SK-N-SH (cell line): ENCODE measurements around the gene OPCML. TPM values are rescaled to one million over a fixed set of nuclear protein-coding genes. Genes with fewer than 3 reads are reported as not detected.

Experiments used
- CTCF ChIA-PET: fragments of 300-600, 350-600 bp; formaldehyde crosslinking; extraction: SDS; loops from one replicate; lab custom pipeline; 2021; lab: Yijun Ruan, JAX
- POLR2A ChIA-PET: fragments of 350-600 bp; sonication (Branson Sonifier 250); formaldehyde crosslinking; extraction: SDS; loops from one replicate; lab custom pipeline; 2020; ENCODE audit warnings: antibody characterized with exemption, inconsistent platforms; lab: Yijun Ruan, JAX
- DNase-seq: peaks from one replicate; pipeline ENCODE4 v3.0.0; 2012
- H2AFZ ChIP-seq: fragments of 200-600 bp; sonication (generic); 2 replicates; pipeline ENCODE4 v1.8.1; 2016; ENCODE audit warnings: antibody characterized with exemption, mild to moderate bottlenecking, low read depth
- H3F3A ChIP-seq: fragments of 200-600 bp; sonication (generic); replicated peaks from 2 replicates; pipeline ENCODE3; 2016; ENCODE audit warnings: antibody characterized with exemption, mild to moderate bottlenecking; ENCODE audit not compliant: insufficient read depth
- H3K27ac ChIP-seq, 2 experiments: fragments of 200-500 bp in 1 of 2; fragments of 200-600 bp in 1 of 2; sonication (Bioruptor generic) in 1 of 2; sonication (generic), shearing (Covaris generic) in 1 of 2; 2 replicates each; pipeline versions ENCODE4 v1.5.1 to v1.6.1; 2014 to 2016; ENCODE audit warnings: low read depth in 2 of 2, inconsistent platforms in 1 of 2, low read length in 1 of 2, mild to moderate bottlenecking in 1 of 2, mixed read lengths in 1 of 2
- H3K27me3 ChIP-seq: fragments of 200-600 bp; sonication (generic), shearing (Covaris generic); 2 replicates; pipeline ENCODE4 v1.6.1; 2016; ENCODE audit warnings: mixed run types; ENCODE audit not compliant: insufficient read depth
- H3K36me3 ChIP-seq, 2 experiments: fragments of 200-500 bp in 1 of 2; fragments of 200-600 bp in 1 of 2; sonication (Bioruptor generic) in 1 of 2; sonication (generic) in 1 of 2; replicated peaks in 1 of 2; 2 replicates each; pipeline versions ENCODE3 to v1.5.1; 2014 to 2016; ENCODE audit warnings: low read length in 1 of 2, mild to moderate bottlenecking in 1 of 2; ENCODE audit not compliant: insufficient read depth in 2 of 2, control insufficient read depth in 1 of 2
- H3K4me1 ChIP-seq, 2 experiments: fragments of 200-500 bp in 1 of 2; fragments of 200-600 bp in 1 of 2; sonication (Bioruptor generic) in 1 of 2; sonication (generic), shearing (Covaris generic) in 1 of 2; 2 replicates each; pipeline versions ENCODE4 v1.5.1 to v1.6.1; 2014 to 2016; ENCODE audit warnings: low read depth in 1 of 2, low read length in 1 of 2, mixed run types in 1 of 2; ENCODE audit not compliant: insufficient read depth in 2 of 2, control insufficient read depth in 1 of 2
- H3K4me2 ChIP-seq: fragments of 200-600 bp; sonication (generic), shearing (Covaris generic); 2 replicates; pipeline ENCODE4 v1.6.1; 2017; ENCODE audit warnings: mixed run types
- H3K4me3 ChIP-seq, 2 experiments: fragments of 200-500 bp in 1 of 2; fragments of 200-600 bp in 1 of 2; sonication (Bioruptor generic) in 1 of 2; sonication (generic), shearing (Covaris generic) in 1 of 2; 2 replicates each; pipeline versions ENCODE4 v1.5.1 to v1.8.1; 2014 to 2016; ENCODE audit warnings: low read depth in 2 of 2, inconsistent platforms in 1 of 2, low read length in 1 of 2, mild to moderate bottlenecking in 1 of 2, mixed read lengths in 1 of 2, moderate library complexity in 1 of 2
- H3K79me2 ChIP-seq: fragments of 200-600 bp; sonication (generic); 2 replicates; pipeline ENCODE4 v1.8.1; 2017; ENCODE audit warnings: mild to moderate bottlenecking; ENCODE audit not compliant: insufficient read depth
- H3K9ac ChIP-seq: fragments of 200-600 bp; sonication (generic); 2 replicates; pipeline ENCODE4 v1.6.1; 2017; ENCODE audit warnings: mixed run types
- H3K9me2 ChIP-seq: fragments of 200-600 bp; sonication (generic); 2 replicates; pipeline ENCODE4 v1.6.1; 2017; ENCODE audit warnings: mixed run types
- H3K9me3 ChIP-seq: fragments of 200-600 bp; sonication (generic); 2 replicates; pipeline ENCODE4 v1.6.1; 2017; ENCODE audit warnings: mixed run types, mild to moderate bottlenecking, moderate library complexity
- H4K20me1 ChIP-seq: fragments of 200-600 bp; sonication (generic); 2 replicates; pipeline ENCODE4 v1.6.1; 2017; ENCODE audit warnings: mild to moderate bottlenecking, mixed run types; ENCODE audit not compliant: insufficient read depth
- CHD2 ChIP-seq: fragments of 150-350 bp; IDR thresholded peaks from 2 replicates; pipeline ENCODE4 v1.6.1; 2018; ENCODE audit warnings: low read length; ENCODE audit not compliant: partially characterized antibody
- EP300 ChIP-seq, 2 experiments: IDR thresholded peaks; 2 replicates each; pipeline versions ENCODE4 v1.4.0 to v1.6.1; 2012; ENCODE audit warnings: borderline replicate concordance in 1 of 2, low read depth in 1 of 2, low read length in 1 of 2
- FOXM1 ChIP-seq: IDR thresholded peaks from 2 replicates; pipeline ENCODE4 v1.4.0; 2012; ENCODE audit warnings: low read depth, mild to moderate bottlenecking
- GABPA ChIP-seq: IDR thresholded peaks from 2 replicates; pipeline ENCODE4 v1.4.0; 2012; ENCODE audit warnings: low read depth, mild to moderate bottlenecking
- GATA2 ChIP-seq: sonication (generic); formaldehyde crosslinking; IDR thresholded peaks from 2 replicates; pipeline ENCODE4 v1.5.0; 2020; ENCODE audit warnings: mild to moderate bottlenecking, missing genetic modification reagents
- MEF2A ChIP-seq: IDR thresholded peaks from 2 replicates; pipeline ENCODE4 v1.4.0; 2012; ENCODE audit warnings: low read depth, borderline replicate concordance
- MXI1 ChIP-seq: IDR thresholded peaks from 2 replicates; pipeline ENCODE4 v1.6.1; 2012; ENCODE audit warnings: mild to moderate bottlenecking, low read depth, low read length, improper control_type of control experiment
- NFIC ChIP-seq: IDR thresholded peaks from 2 replicates; pipeline ENCODE4 v1.4.0; 2012; ENCODE audit warnings: borderline replicate concordance
- POLR2AphosphoS5 ChIP-seq: IDR thresholded peaks from 2 replicates; pipeline ENCODE4 v1.6.1; 2012; ENCODE audit warnings: low read depth, low read length
- RCOR1 ChIP-seq: fragments of 150-350 bp; IDR thresholded peaks from 2 replicates; pipeline ENCODE4 v1.6.1; 2017; ENCODE audit warnings: antibody characterized with exemption, low read length
- RXRA ChIP-seq: IDR thresholded peaks from 2 replicates; pipeline ENCODE4 v1.4.0; 2012; ENCODE audit warnings: low read depth, mild to moderate bottlenecking, borderline replicate concordance
- SIN3A ChIP-seq: IDR thresholded peaks from 2 replicates; pipeline ENCODE4 v1.6.1; 2012; ENCODE audit warnings: low read depth, mild to moderate bottlenecking, low read length, moderate library complexity, borderline replicate concordance
- TAF1 ChIP-seq: IDR thresholded peaks from 2 replicates; pipeline ENCODE4 v1.6.1; 2012; ENCODE audit warnings: low read depth, mild to moderate bottlenecking, low read length, moderate library complexity, borderline replicate concordance
- TCF12 ChIP-seq: IDR thresholded peaks from 2 replicates; pipeline ENCODE4 v1.4.0; 2012
- WGBS: methylation state at CpG from one replicate; pipeline ENCODE4 v1.1.6; 2017; ENCODE audit warnings: low lambda C conversion rate; 5-methylcytosine and 5-hydroxymethylcytosine counted together
- polyA plus RNA-seq, 3 experiments: library from polyadenylated mRNA; depleted of rRNA; stranded (reverse); fragments of >200 nt; gene quantifications; 2 replicates each; pipeline ENCODE4 v1.2.3, GENCODE V29; 2012
- TF ChIP-seq, protein P1 (sequence below): IDR thresholded peaks from 2 replicates; pipeline ENCODE4; 2012
- TF ChIP-seq, protein P2 (sequence below): fragments of 150-350 bp; IDR thresholded peaks from 2 replicates; pipeline ENCODE4 v1.6.1; 2017; ENCODE audit warnings: antibody characterized with exemption, low read length, low read depth, borderline replicate concordance
- TF ChIP-seq, protein P3 (sequence below): IDR thresholded peaks from 2 replicates; pipeline ENCODE4 v1.6.1; 2012; ENCODE audit warnings: mild to moderate bottlenecking, low read depth, low read length, moderate library complexity
- TF ChIP-seq, protein P4 (sequence below): IDR thresholded peaks from 2 replicates; pipeline ENCODE4 v1.4.0; 2012; ENCODE audit warnings: low read depth, borderline replicate concordance
- TF ChIP-seq, protein P5 (sequence below): IDR thresholded peaks from 2 replicates; pipeline ENCODE4 v1.4.0; 2012; ENCODE audit warnings: low read depth

Gene OPCML
- polyA plus RNA-seq, 1 of the 3 experiments (the other 2 are of a cell fraction) = not detected

DNA sequence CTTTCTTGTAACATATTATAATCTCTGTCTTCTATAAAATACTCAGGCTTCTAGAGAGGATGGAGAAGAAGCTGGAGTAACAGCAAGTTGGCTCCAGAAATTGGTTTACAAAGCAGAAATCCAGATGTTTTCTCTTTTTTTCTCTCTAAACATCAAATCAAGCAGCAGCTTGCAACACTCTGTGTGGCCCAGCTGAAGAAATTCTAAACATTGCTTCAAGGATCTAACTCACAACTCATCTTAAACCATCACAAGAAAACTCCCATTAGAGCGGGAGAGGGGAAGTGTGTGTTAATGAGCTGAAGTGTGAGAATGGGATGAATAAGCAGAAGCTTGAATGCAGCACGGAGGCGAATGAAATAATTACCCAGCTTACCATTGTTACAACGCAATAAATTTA lies 146.5 kb downstream of the OPCML start:
- Histone ChIP-seq H4K20me1 (no peaks in the 10 kb centered on the region), H3K36me3 (no peaks in the 10 kb centered on the region), H3K4me2 (no peak overlapping the region), H3K4me1 (no peaks in the 10 kb centered on the region; a peak in 2 of 4 replicates), H3K79me2 (no peaks in the 10 kb centered on the region), H3K9ac (no peak overlapping the region), H3K27me3 (no peaks in the 10 kb centered on the region), H3K27ac (no peak overlapping the region), H3K9me2 (no peaks in the 10 kb centered on the region), H3K4me3 (no peak overlapping the region), H3K9me3 (no peaks in the 10 kb centered on the region), H2AFZ (no peak overlapping the region), H3F3A (no peaks in the 10 kb centered on the region)
- WGBS = 14% methylated on average over 4 of the region's 4 CpGs
- CTCF ChIA-PET = interaction anchor here (1.0 to 1.1 kb wide), 3 partner anchors 38 to 436 kb away, joined by 3 to 5 read pairs (median 3); no protein-coding TSS in a partner anchor
- POLR2A ChIA-PET = no interaction called here
- TF ChIP-seq RXRA (no peak), RCOR1 (no peak), GATA2 (CRISPR knock-in tag) (no peak), TCF12 (no peak), EP300 (IDR thresholded peaks at IDR 0.05; ENCODE audit: borderline replicate concordance in 1 of 2, low read depth in 1 of 2, low read length in 1 of 2) (no peak), FOXM1 (no peak), TAF1 (no peak), MXI1 (no peak), SIN3A (no peak), POLR2AphosphoS5 (no peak), GABPA (no peak), CHD2 (no peak), MEF2A (no peak), NFIC (no peak)
- TF ChIP-seq, protein P1, sequence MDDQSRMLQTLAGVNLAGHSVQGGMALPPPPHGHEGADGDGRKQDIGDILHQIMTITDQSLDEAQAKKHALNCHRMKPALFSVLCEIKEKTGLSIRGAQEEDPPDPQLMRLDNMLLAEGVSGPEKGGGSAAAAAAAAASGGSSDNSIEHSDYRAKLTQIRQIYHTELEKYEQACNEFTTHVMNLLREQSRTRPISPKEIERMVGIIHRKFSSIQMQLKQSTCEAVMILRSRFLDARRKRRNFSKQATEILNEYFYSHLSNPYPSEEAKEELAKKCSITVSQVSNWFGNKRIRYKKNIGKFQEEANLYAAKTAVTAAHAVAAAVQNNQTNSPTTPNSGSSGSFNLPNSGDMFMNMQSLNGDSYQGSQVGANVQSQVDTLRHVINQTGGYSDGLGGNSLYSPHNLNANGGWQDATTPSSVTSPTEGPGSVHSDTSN = no peak
- TF ChIP-seq, protein P2, sequence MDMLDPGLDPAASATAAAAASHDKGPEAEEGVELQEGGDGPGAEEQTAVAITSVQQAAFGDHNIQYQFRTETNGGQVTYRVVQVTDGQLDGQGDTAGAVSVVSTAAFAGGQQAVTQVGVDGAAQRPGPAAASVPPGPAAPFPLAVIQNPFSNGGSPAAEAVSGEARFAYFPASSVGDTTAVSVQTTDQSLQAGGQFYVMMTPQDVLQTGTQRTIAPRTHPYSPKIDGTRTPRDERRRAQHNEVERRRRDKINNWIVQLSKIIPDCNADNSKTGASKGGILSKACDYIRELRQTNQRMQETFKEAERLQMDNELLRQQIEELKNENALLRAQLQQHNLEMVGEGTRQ = no peak
- TF ChIP-seq, protein P3, sequence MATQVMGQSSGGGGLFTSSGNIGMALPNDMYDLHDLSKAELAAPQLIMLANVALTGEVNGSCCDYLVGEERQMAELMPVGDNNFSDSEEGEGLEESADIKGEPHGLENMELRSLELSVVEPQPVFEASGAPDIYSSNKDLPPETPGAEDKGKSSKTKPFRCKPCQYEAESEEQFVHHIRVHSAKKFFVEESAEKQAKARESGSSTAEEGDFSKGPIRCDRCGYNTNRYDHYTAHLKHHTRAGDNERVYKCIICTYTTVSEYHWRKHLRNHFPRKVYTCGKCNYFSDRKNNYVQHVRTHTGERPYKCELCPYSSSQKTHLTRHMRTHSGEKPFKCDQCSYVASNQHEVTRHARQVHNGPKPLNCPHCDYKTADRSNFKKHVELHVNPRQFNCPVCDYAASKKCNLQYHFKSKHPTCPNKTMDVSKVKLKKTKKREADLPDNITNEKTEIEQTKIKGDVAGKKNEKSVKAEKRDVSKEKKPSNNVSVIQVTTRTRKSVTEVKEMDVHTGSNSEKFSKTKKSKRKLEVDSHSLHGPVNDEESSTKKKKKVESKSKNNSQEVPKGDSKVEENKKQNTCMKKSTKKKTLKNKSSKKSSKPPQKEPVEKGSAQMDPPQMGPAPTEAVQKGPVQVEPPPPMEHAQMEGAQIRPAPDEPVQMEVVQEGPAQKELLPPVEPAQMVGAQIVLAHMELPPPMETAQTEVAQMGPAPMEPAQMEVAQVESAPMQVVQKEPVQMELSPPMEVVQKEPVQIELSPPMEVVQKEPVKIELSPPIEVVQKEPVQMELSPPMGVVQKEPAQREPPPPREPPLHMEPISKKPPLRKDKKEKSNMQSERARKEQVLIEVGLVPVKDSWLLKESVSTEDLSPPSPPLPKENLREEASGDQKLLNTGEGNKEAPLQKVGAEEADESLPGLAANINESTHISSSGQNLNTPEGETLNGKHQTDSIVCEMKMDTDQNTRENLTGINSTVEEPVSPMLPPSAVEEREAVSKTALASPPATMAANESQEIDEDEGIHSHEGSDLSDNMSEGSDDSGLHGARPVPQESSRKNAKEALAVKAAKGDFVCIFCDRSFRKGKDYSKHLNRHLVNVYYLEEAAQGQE = no peak
- TF ChIP-seq, protein P4, sequence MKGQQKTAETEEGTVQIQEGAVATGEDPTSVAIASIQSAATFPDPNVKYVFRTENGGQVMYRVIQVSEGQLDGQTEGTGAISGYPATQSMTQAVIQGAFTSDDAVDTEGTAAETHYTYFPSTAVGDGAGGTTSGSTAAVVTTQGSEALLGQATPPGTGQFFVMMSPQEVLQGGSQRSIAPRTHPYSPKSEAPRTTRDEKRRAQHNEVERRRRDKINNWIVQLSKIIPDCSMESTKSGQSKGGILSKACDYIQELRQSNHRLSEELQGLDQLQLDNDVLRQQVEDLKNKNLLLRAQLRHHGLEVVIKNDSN = no peak
- TF ChIP-seq, protein P5, sequence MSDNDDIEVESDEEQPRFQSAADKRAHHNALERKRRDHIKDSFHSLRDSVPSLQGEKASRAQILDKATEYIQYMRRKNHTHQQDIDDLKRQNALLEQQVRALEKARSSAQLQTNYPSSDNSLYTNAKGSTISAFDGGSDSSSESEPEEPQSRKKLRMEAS = no peak
- DNase-seq = no peak
